Caco-2 (cell line): ENCODE data around the gene EPB41L4A. TPM values are rescaled to one million over a fixed set of nuclear protein-coding genes. Genes with fewer than 3 reads are reported as not detected.

Experiments used
- BruUV-seq: library from RNA; stranded (reverse); fragments of 400-500 nt; replicated peaks from 2 replicates; lab custom pipeline; 2021; lab: Mats Ljungman, UMichigan
- CTCF ChIA-PET: fragments of 300-600 bp; sonication (Branson Sonifier 250); formaldehyde crosslinking; loops from one replicate; lab custom pipeline; 2022; ENCODE audit warnings: antibody characterized with exemption; lab: Charles Lee
- POLR2A ChIA-PET: fragments of 300-600 bp; sonication (Branson Sonifier 250); formaldehyde crosslinking; loops from one replicate; lab custom pipeline; 2022; ENCODE audit warnings: antibody characterized with exemption; lab: Charles Lee
- DNase-seq, 2 experiments: peaks; one replicate each; pipeline versions ENCODE4 v3.0.0 to v3.0.0-alpha.2; 2020 to 2022
- H3K27me3 ChIP-seq: replicated peaks from 2 replicates; pipeline ENCODE4 v1.6.0; 2011; ENCODE audit warnings: low read length; ENCODE audit not compliant: control insufficient read depth, insufficient read depth
- H3K36me3 ChIP-seq: 2 replicates; pipeline ENCODE4 v1.5.1; 2011; ENCODE audit warnings: low read length; ENCODE audit not compliant: control insufficient read depth, insufficient read depth
- H3K4me1 ChIP-seq: fragments of 250-450 bp; sonication (Bioruptor Pico); 2 replicates; pipeline ENCODE4 v1.5.1; 2020; ENCODE audit warnings: mild to moderate bottlenecking
- H3K4me3 ChIP-seq: 2 replicates; pipeline ENCODE4 v1.5.1; 2011; ENCODE audit warnings: low read depth, mild to moderate bottlenecking, control low read depth, low read length
- H3K9me3 ChIP-seq: fragments of 250-450 bp; sonication (Bioruptor Pico); 2 replicates; pipeline ENCODE4 v1.5.1; 2020; ENCODE audit warnings: mild to moderate bottlenecking, moderate library complexity
- H3K27ac Mint-ChIP-seq: one replicate; pipeline ENCODE4 v1.8.0; 2022; ENCODE audit warnings: mixed read lengths; ENCODE audit not compliant: unreplicated experiment
- H3K27me3 Mint-ChIP-seq: one replicate; pipeline ENCODE4 v1.8.0; 2022; ENCODE audit warnings: mixed read lengths; ENCODE audit not compliant: insufficient read depth, unreplicated experiment
- H3K36me3 Mint-ChIP-seq: one replicate; pipeline ENCODE4 v1.8.0; 2022; ENCODE audit warnings: mild to moderate bottlenecking, mixed read lengths; ENCODE audit not compliant: insufficient read depth, unreplicated experiment
- H3K4me1 Mint-ChIP-seq: one replicate; pipeline ENCODE4 v1.8.0; 2022; ENCODE audit warnings: low read depth, mixed read lengths; ENCODE audit not compliant: unreplicated experiment
- H3K4me3 Mint-ChIP-seq: one replicate; pipeline ENCODE4 v1.8.0; 2022; ENCODE audit warnings: mild to moderate bottlenecking, moderate library complexity, mixed read lengths; ENCODE audit not compliant: unreplicated experiment
- H3K9me3 Mint-ChIP-seq: one replicate; pipeline ENCODE4 v1.8.0; 2022; ENCODE audit warnings: mixed read lengths; ENCODE audit not compliant: unreplicated experiment
- CTCF ChIP-seq, 2 experiments: fragments of 200-600 bp in 1 of 2; IDR thresholded peaks; 1 replicate in 1 of 2; 2 replicates in 1 of 2; pipeline versions ENCODE4 v1.5.1 to v1.8.0; 2011 to 2022; ENCODE audit warnings: antibody characterized with exemption in 1 of 2, control low read depth in 1 of 2, inconsistent platforms in 1 of 2, low read depth in 1 of 2, low read length in 1 of 2, mild to moderate bottlenecking in 1 of 2, moderate library complexity in 1 of 2; ENCODE audit not compliant: insufficient read depth in 1 of 2, severe bottlenecking in 1 of 2, unreplicated experiment in 1 of 2
- intact Hi-C: fragments of 100-400 bp; cut with micrococcal nuclease; formaldehyde crosslinking; loops from one replicate; pipeline ENCODE4 v1.10.0; 2022; ENCODE audit not compliant: unreplicated experiment
- total RNA-seq: library from RNA; stranded (reverse); gene quantifications from 2 replicates; pipeline ENCODE4 v1.2.3, GENCODE V29; 2022

EPB41L4A gene
- total RNA-seq, 1 experiment from 2014 or later: 1.4 TPM

GRCh38 chr5:112127861-112128260 lies 291.2 kb downstream of the EPB41L4A start:
- no peak for TF ChIP-seq CTCF (IDR thresholded peaks at IDR 0.05; ENCODE audit: insufficient read depth in 1 of 2, low read depth in 1 of 2, low read length in 1 of 2, severe bottlenecking in 1 of 2, unreplicated experiment in 1 of 2)
- no peak for DNase-seq
- no peaks in the 10 kb centered on the region for H3K27me3 ChIP-seq
- H3K4me1 ChIP-seq: no peaks in the 10 kb centered on the region
- Mint-ChIP-seq H3K9me3 (no peaks in the 10 kb centered on the region), H3K36me3 (no peaks in the 10 kb centered on the region), H3K4me3 (no peak overlapping the region), H3K4me1 (no peaks in the 10 kb centered on the region), H3K27me3 (peaks cover 7% of the 10 kb centered on the region), H3K27ac (no peak overlapping the region)
- H3K9me3 ChIP-seq: no peaks in the 10 kb centered on the region
- H3K4me3 ChIP-seq: no peak overlapping the region
- ChIA-PET POLR2A (no interaction called here), CTCF (no interaction called here)
- no TSS peak for BruUV-seq
- intact Hi-C loops: no loop called here
- H3K36me3 ChIP-seq: no peaks in the 10 kb centered on the region

- Mint-ChIP-seq H3K27me3 (peaks cover 12% of the 10 kb centered on the region), H3K4me1 (no peaks in the 10 kb centered on the region), H3K9me3 (no peaks in the 10 kb centered on the region), H3K36me3 (no peaks in the 10 kb centered on the region), H3K27ac (no peak overlapping the region), H3K4me3 (no peak overlapping the region)
- no peak for TF ChIP-seq CTCF (IDR thresholded peaks at IDR 0.05; ENCODE audit: insufficient read depth in 1 of 2, low read depth in 1 of 2, low read length in 1 of 2, severe bottlenecking in 1 of 2, unreplicated experiment in 1 of 2)
- Histone ChIP-seq H3K36me3 (no peaks in the 10 kb centered on the region), H3K9me3 (no peaks in the 10 kb centered on the region), H3K4me1 (no peaks in the 10 kb centered on the region), H3K27me3 (no peaks in the 10 kb centered on the region), H3K4me3 (no peak overlapping the region)
- ChIA-PET CTCF (no interaction called here), POLR2A (no interaction called here)
- BruUV-seq: no TSS peak
- intact Hi-C loops: no loop called here
- no peak for DNase-seq
Observed at GRCh38 chr5:112126982-112127381, 292.1 kb downstream of the EPB41L4A start.

GRCh38 chr5:112125903-112126302 lies 293.2 kb downstream of the EPB41L4A start:
- Mint-ChIP-seq H3K27ac (no peak overlapping the region), H3K4me3 (no peak overlapping the region)

More at GRCh38 chr5:112125903-112126302, 293.2 kb downstream of the EPB41L4A start:
- BruUV-seq: no TSS peak
- Histone ChIP-seq H3K27me3 (no peaks in the 10 kb centered on the region), H3K9me3 (no peaks in the 10 kb centered on the region), H3K4me1 (no peaks in the 10 kb centered on the region), H3K36me3 (no peaks in the 10 kb centered on the region), H3K4me3 (no peak overlapping the region)
- intact Hi-C loops: no loop called here
- CTCF ChIA-PET: no interaction called here
- Mint-ChIP-seq H3K9me3 (no peaks in the 10 kb centered on the region), H3K27me3 (peaks cover 15% of the 10 kb centered on the region), H3K36me3 (no peaks in the 10 kb centered on the region), H3K4me1 (no peaks in the 10 kb centered on the region)
- POLR2A ChIA-PET: no interaction called here
- TF ChIP-seq CTCF (IDR thresholded peaks at IDR 0.05; ENCODE audit: insufficient read depth in 1 of 2, low read depth in 1 of 2, low read length in 1 of 2, severe bottlenecking in 1 of 2, unreplicated experiment in 1 of 2): no peak
- DNase-seq: no peak
